OCI-LY1 (cell line): ENCODE measurements around the gene MAN1A2.
"Not testable (repeated sequence)": the region's sequence is repeated elsewhere in the genome, so short reads cannot be mapped to it uniquely, and the experiment has no call there.

Experiments
- H2AFZ ChIP-seq: fragments of 200-600 bp; sonication (generic), shearing (Covaris generic); 2 replicates; pipeline ENCODE4 v1.6.0; 2014; ENCODE audit warnings: antibody characterized with exemption, mild to moderate bottlenecking, low read length
- H3F3A ChIP-seq: fragments of 200-600 bp; sonication (generic), shearing (Covaris generic); 2 replicates; pipeline ENCODE4 v1.6.0; 2014; ENCODE audit warnings: mild to moderate bottlenecking, antibody characterized with exemption, low read length, moderate library complexity; ENCODE audit not compliant: insufficient read depth
- H3K27ac ChIP-seq: fragments of 200-600 bp; sonication (generic); 2 replicates; pipeline ENCODE4 v1.5.1; 2014; ENCODE audit warnings: low read length, mixed run types, mild to moderate bottlenecking, low read depth; ENCODE audit not compliant: poor library complexity, severe bottlenecking
- H3K27me3 ChIP-seq: fragments of 200-600 bp; sonication (generic); 2 replicates; pipeline ENCODE4 v1.6.0; 2014; ENCODE audit warnings: antibody characterized with exemption, mild to moderate bottlenecking, low read length, moderate library complexity; ENCODE audit not compliant: insufficient read depth
- H3K36me3 ChIP-seq: fragments of 200-600 bp; sonication (generic); 2 replicates; pipeline ENCODE4 v1.6.1; 2014; ENCODE audit warnings: mild to moderate bottlenecking, antibody characterized with exemption, low read length, moderate library complexity, mixed read lengths; ENCODE audit not compliant: insufficient read depth
- H3K4me1 ChIP-seq: fragments of 200-600 bp; sonication (generic); 2 replicates; pipeline ENCODE4 v1.5.1; 2014; ENCODE audit warnings: mild to moderate bottlenecking, low read length, moderate library complexity; ENCODE audit not compliant: insufficient read depth, severe bottlenecking
- H3K4me2 ChIP-seq: fragments of 200-600 bp; sonication (generic), shearing (Covaris generic); 2 replicates; pipeline ENCODE4 v1.6.1; 2014; ENCODE audit warnings: low read length
- H3K4me3 ChIP-seq: fragments of 200-600 bp; sonication (generic); 2 replicates; pipeline ENCODE4 v1.5.1; 2014; ENCODE audit warnings: low read length, low read depth, mild to moderate bottlenecking, mixed read lengths; ENCODE audit not compliant: poor library complexity, severe bottlenecking
- H3K79me2 ChIP-seq: fragments of 200-600 bp; shearing (Covaris generic); 2 replicates; pipeline ENCODE4 v1.6.1; 2016; ENCODE audit warnings: mixed run types, low read length, mixed read lengths; ENCODE audit not compliant: insufficient read depth
- H3K9ac ChIP-seq: fragments of 200-600 bp; sonication (generic), shearing (Covaris generic); 2 replicates; pipeline ENCODE4 v1.6.1; 2014; ENCODE audit warnings: mild to moderate bottlenecking, low read length, mixed read lengths
- H3K9me2 ChIP-seq: fragments of 200-600 bp; sonication (generic), shearing (Covaris generic); 2 replicates; pipeline ENCODE4 v1.6.1; 2014; ENCODE audit warnings: low read depth, mild to moderate bottlenecking, low read length, mixed read lengths
- H3K9me3 ChIP-seq: fragments of 200-600 bp; shearing (Covaris generic); 2 replicates; pipeline ENCODE4 v1.6.1; 2014; ENCODE audit warnings: low read length, mixed read lengths
- H4K20me1 ChIP-seq: fragments of 200-600 bp; sonication (generic), shearing (Covaris generic); 2 replicates; pipeline ENCODE4 v1.6.0; 2016; ENCODE audit warnings: mild to moderate bottlenecking, low read length; ENCODE audit not compliant: insufficient read depth
- CTCF ChIP-seq: fragments of 200-600 bp; sonication (generic), shearing (Covaris generic); IDR thresholded peaks from 2 replicates; pipeline ENCODE4 v1.5.1; 2017; ENCODE audit warnings: mild to moderate bottlenecking, antibody characterized with exemption, low read length, moderate library complexity, mixed read lengths
- EZH2 ChIP-seq: fragments of 200-600 bp; sonication (generic), shearing (Covaris generic); IDR thresholded peaks from 2 replicates; pipeline ENCODE4 v1.8.0; 2017; ENCODE audit warnings: borderline replicate concordance, mixed run types, mild to moderate bottlenecking, antibody characterized with exemption, low read length, moderate library complexity, mixed read lengths

The MAN1A2 gene

GRCh38 chr1:117447661-117448060 is 80.4 kb downstream of the MAN1A2 start:
- Histone ChIP-seq H3K36me3 (0 out of 2 replicates have a peak, but pooled peaks cover 8% of the 10 kb centered on the region), H3K4me2 (no peak overlapping the region), H3K4me3 (no peak overlapping the region), H3K27me3 (no peaks in the 10 kb centered on the region), H3K4me1 (no peaks in the 10 kb centered on the region), H3K9me2 (no peaks in the 10 kb centered on the region), H3K9ac (no peak overlapping the region), H3K79me2 (no peaks in the 10 kb centered on the region), H3F3A (no peaks in the 10 kb centered on the region), H2AFZ (no peak overlapping the region), H4K20me1 (no peaks in the 10 kb centered on the region), H3K27ac (no peak overlapping the region), H3K9me3 (no peaks in the 10 kb centered on the region)
- TF ChIP-seq EZH2, result no peak
- TF ChIP-seq CTCF, result no peak

- no peaks in the 10 kb centered on the region for H4K20me1 ChIP-seq
- no peak overlapping the region for H3K4me3 ChIP-seq
- no peaks in the 10 kb centered on the region for H3K27me3 ChIP-seq
- H3K9ac ChIP-seq, result no peak overlapping the region
- H3K9me2 ChIP-seq, result no peaks in the 10 kb centered on the region
- H3K27ac ChIP-seq, result no peak overlapping the region
- TF ChIP-seq CTCF (no peak), EZH2 (no peak)
- no peak overlapping the region for H2AFZ ChIP-seq
- no peaks in the 10 kb centered on the region for H3F3A ChIP-seq
- 0 out of 2 replicates have a peak, but pooled peaks cover 8% of the 10 kb centered on the region for H3K36me3 ChIP-seq
- no peaks in the 10 kb centered on the region for H3K4me1 ChIP-seq
- no peaks in the 10 kb centered on the region for H3K79me2 ChIP-seq
- H3K4me2 ChIP-seq, result no peak overlapping the region
- H3K9me3 ChIP-seq, result no peaks in the 10 kb centered on the region
Observed at GRCh38 chr1:117452216-117452615, 85.0 kb downstream of the MAN1A2 start.

- Histone ChIP-seq H4K20me1 (no peaks in the 10 kb centered on the region), H3K79me2 (no peaks in the 10 kb centered on the region), H3K9me2 (no peaks in the 10 kb centered on the region), H3K27ac (no peak overlapping the region), H3K9me3 (no peaks in the 10 kb centered on the region), H2AFZ (no peak overlapping the region), H3K4me2 (no peak overlapping the region), H3K36me3 (0 out of 2 replicates have a peak, but pooled peaks cover 8% of the 10 kb centered on the region), H3K9ac (no peak overlapping the region), H3K27me3 (no peaks in the 10 kb centered on the region), H3F3A (no peaks in the 10 kb centered on the region), H3K4me3 (no peak overlapping the region), H3K4me1 (no peaks in the 10 kb centered on the region)
- TF ChIP-seq EZH2, result no peak
- no peak for TF ChIP-seq CTCF
Observed at GRCh38 chr1:117453958-117454357, 86.7 kb downstream of the MAN1A2 start.

GRCh38 chr1:117458410-117458809 is 91.2 kb downstream of the MAN1A2 start:
- H3F3A ChIP-seq, H4K20me1 ChIP-seq, H3K79me2 ChIP-seq, H3K27me3 ChIP-seq, H3K9ac ChIP-seq, H3K9me2 ChIP-seq, H3K9me3 ChIP-seq, H3K4me3 ChIP-seq, H3K4me2 ChIP-seq, H3K27ac ChIP-seq, H3K4me1 ChIP-seq, H3K36me3 ChIP-seq, H2AFZ ChIP-seq: not testable (repeated sequence)
